GM19025 (cell line): Measurements from ENCODE around the gene EFCAB5.
"Not testable (repeated sequence)": the region's sequence is repeated elsewhere in the genome, so short reads cannot be mapped to it uniquely, and the experiment has no call there.

Experiments
- ATAC-seq: cut with Tn5 transposase; IDR thresholded peaks from one replicate; pipeline ENCODE4 v1.9.1; 2021; ENCODE audit warnings: mild to moderate bottlenecking, low read depth, moderate library complexity; ENCODE audit not compliant: unreplicated experiment

Gene EFCAB5

GRCh38 chr17:29941334-29941733 lies at the start of gene EFCAB5:
Gene EFCAB5 (plus strand): TSS chr17:29941634. CDS start chr17:29941797, 163 bp downstream.
- ATAC-seq: no peak

GRCh38 chr17:29892201-29892600 lies 49.2 kb upstream of the EFCAB5 start:
- no peak for ATAC-seq

DNA sequence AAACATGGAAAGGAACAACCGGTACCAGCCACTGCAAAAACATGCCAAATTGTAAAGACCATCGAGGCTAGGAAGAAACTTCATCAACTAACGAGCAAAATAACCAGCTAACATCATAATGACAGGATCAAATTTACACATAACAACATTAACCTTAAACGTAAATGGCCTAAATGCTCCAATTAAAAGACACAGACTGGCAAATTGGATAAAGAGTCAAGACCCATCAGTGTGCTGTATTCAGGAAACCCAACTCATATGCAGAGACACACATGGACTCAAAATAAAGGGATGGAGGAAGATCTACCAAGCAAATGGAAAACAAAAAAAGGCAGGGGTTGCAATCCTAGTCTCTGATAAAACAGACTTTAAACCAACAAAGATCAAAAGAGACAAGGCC lies 44.3 kb upstream of the EFCAB5 start:
- ATAC-seq: not testable (repeated sequence)

DNA sequence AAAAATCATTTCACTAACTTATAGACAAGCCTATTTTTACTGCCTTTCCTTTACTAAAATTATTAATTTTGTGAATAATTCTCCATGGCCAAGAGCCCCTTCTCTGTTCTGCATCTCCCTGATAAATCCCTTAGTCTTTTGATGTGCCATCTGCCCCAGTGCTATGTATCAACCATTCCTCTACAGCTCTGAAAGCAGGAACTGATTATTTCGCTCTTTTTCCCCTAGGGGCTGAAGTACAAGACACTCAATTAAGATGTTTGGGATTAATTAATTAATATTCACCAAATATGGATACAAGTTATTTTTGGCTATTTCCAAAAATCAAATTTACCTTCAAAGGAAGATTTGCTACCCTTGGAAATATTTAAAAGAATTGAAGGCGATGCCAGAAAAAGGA lies 38.0 kb upstream of the EFCAB5 start:
- ATAC-seq: no peak

- no peak for ATAC-seq
Observed at GRCh38 chr17:29905086-29905878, 36.2 kb upstream of the EFCAB5 start.

DNA sequence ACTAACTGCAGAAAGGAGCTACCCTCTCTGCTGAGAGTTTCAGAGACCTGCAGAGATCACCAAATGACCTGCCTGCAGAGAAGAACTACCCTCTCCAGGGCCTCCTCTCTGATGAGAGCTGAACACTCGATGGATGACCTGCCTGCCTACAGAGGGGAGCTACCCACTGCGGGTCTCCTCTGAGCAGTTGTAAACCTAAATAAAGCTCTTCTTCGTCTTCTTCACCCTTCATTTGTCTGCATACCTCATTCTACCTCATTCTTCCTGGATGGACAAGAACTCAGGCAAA lies 35.6 kb upstream of the EFCAB5 start:
- no peak for ATAC-seq

GRCh38 chr17:29906969-29907368 lies 34.5 kb upstream of the EFCAB5 start:
- no peak for ATAC-seq

GRCh38 chr17:29909236-29910003 lies 32.0 kb upstream of the EFCAB5 start:
- no peak for ATAC-seq

GRCh38 chr17:29911641-29912177 lies 29.7 kb upstream of the EFCAB5 start:
- no peak for ATAC-seq

GRCh38 chr17:29914819-29915537 lies 26.5 kb upstream of the EFCAB5 start:
- ATAC-seq: no peak

- ATAC-seq: no peak
Observed at GRCh38 chr17:29918016-29918415, 23.4 kb upstream of the EFCAB5 start.

- no peak for ATAC-seq
Observed at GRCh38 chr17:29918922-29919856, 22.2 kb upstream of the EFCAB5 start.

GRCh38 chr17:29924786-29925185 lies 16.6 kb upstream of the EFCAB5 start:
- no peak for ATAC-seq

DNA sequence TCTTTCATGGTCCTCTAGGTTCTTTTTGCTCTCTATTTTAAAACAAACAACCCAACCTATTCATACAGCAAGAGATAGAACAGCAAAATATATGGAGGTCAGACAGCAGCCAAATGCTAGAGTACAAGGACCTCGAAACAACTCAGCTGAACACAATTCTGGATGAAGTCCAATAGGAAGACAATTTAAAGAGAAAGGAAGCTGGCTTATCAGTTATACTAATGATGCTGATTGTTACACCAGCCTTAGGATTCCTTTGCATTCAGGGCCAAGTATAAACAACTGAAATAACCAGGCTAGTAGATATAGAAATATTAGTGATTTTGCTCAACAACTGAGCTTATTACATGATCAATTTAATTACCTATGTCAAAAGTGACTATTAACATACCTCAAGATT lies 13.9 kb upstream of the EFCAB5 start:
- no peak for ATAC-seq

DNA sequence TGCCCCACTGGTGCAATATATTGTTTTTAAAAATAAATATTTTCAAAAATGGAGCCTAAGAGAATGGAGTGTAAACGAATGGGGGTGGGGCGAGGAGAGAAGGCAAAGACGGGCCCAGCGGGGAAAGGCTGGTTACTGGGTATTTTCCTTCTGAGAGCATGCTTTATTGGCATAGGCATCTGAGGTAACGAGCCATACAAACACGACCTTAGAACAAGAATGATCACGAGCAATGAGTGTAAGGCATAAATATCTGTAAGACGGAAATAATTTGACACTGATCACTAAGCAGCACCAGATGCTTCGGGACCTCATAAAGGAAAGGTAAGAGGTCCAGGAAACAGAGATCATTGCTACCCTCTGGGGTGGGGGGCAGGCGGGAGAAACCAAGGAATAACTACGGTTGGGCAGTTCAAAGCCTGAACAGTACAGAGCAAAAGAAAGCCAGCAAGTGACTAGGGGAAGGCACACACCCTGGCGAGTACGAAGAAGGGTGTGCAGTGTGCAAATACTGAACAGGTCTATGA lies 12.4 kb upstream of the EFCAB5 start:
- ATAC-seq: no peak

DNA sequence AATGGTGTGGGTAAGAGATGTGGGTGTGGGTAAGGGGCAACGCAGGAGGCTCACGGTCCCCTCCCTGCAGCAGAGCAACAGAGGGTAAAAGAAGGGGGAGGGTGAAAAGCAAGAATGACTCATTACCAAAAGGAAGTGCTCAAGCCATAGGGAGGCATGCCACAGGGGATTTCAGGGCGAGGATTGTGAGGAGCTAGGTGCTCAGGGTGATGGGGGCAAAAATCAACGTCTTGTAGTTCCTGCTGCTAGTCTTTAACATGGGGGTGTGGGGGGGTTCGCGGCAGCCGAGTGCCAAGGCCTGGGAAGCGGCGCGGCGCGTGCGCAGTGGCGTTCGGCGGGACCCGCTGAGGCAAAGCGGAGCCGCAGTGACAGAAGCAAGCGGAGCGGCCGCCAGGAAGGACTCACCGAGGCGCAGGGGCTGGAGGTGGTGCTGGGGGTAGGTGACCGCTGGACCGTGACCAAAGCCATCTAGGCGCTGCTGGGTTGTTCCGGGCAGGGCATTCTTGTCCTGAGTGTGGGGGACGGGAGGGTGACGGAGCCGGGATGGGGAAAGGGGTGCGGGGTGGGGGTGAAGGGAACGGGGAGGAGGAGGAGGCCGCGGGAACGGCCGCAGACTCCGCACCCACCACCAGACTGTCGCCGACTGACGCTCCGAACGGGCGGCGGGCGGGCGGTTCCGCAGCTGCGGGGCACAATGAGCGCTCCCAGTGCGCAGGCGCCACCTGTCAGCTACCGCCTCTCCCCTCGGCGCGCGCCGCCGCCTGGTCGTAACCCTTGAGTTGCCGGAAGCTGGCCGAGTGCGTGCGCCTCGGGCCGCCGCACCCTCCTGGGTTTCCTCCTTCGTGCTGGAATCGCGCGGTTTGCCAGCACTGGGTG lies 11.7 kb upstream of the EFCAB5 start, which contains the start of gene SSH2:
Gene SSH2, minus strand, starts transcription at position 696 of the 876 bp plus-strand sequence. Its CDS starts 228 bp downstream, at position 468.
- peak; percentile 50 for ATAC-seq

- ATAC-seq: no peak
Observed at GRCh38 chr17:29930409-29931010, 10.9 kb upstream of the EFCAB5 start.

DNA sequence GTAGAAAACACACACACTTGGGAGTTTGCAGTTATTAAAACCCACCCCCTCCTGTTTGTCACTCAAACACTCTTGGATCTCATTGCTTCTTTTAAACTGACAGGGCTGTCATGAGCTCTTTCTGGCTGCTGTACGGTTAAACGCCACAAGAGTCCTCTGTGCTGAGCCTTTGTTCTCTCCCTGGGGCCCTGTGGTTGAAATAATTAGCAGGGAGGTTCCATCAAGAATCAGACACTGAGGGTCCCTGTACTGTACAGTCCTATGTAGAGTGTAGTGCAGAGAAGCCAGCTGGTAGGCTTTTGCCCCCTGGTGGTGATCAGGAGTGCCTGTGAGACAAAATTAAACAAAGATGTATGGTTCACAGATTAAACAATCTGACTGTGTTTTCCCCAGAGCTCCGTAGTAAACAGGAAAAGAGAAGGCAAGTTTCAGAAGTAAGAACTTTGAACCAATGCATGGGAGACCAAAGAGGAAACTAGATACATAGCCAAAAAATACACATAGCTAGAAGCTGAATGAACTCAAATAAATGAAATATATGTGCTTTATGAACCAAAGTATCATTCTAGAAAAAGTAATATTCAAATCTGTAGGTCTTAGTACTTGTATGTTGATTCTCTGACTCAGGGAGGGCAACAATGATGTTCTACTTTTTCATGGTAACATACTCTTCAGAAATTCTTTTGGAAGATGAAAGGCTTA lies 10.1 kb upstream of the EFCAB5 start:
- ATAC-seq: peak; percentile 69
